Measurements from ENCODE around the gene RAB9B. TPM values are rescaled to one million over a fixed set of nuclear protein-coding genes. Genes with fewer than 3 reads are reported as not detected.
"Not testable (repeated sequence)": the region's sequence is repeated elsewhere in the genome, so short reads cannot be mapped to it uniquely, and the experiment has no call there.

The RAB9B gene
- total RNA-seq, 2 donors from 2014 or later, result 14.6 to 21.4 TPM

DNA sequence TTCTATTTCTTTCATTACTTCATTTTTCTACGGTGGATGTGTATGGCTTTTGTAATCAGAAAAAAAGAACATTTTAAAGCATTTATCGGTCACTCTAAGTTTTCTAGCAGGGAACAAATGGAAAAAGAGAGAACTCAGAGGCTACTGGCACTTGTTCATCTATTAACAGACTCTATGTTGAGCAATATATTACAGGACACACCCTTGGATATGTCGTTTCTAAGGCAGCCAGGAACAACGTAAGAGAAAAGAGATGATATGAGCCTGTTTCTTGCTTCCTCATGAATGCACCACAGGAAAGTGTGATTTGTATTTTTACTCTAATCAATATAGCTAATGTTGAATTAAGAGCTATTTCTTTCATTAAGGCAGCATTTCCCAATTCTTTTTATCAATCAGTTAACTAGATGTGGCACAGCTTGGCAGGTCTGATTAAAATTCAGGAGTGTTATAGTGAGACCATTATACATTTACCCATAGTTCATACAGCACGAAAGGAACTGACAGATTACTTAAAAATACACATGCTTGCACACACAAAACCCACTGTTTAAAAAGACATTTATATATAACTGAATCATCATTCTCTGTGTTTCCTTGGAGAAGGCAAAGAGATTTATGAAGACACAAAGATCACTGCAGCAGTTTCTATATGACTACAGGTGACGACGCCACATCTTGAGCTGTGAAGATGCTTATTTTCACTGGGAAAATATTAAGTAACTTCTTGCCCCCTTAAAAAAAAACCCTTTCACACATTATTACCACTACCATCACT, 13.0 kb downstream of the RAB9B start:
- intact Hi-C loops (cut with DNase I), result loop anchor here in 1 of 2 donors (5.0 kb wide), 1 partner anchor 132 kb away; the partner anchor contains the start of gene MORF4L2
- peak in 1 of 2 donors; percentile 58 for ATAC-seq

GRCh38 chrX:103817502-103817901, 14.6 kb downstream of the RAB9B start:
- intact Hi-C loops (cut with DNase I), result loop anchor here in 1 of 2 donors (5.0 kb wide), 1 partner anchor 130 kb away; the partner anchor contains the start of gene MORF4L2
- no peak for ATAC-seq
- no peak for DNase-seq

More for the DNA sequence above, 13.0 kb downstream of the RAB9B start:
- no peak for DNase-seq

GRCh38 chrX:103817101-103817500, 15.0 kb downstream of the RAB9B start:
- not testable (repeated sequence) for ATAC-seq, DNase-seq
- intact Hi-C loops (cut with DNase I), result loop anchor here in 1 of 2 donors (5.0 kb wide), 1 partner anchor 130 kb away; the partner anchor contains the start of gene MORF4L2

- DNase-seq (no peak), ATAC-seq (no peak)
- intact Hi-C loops (cut with DNase I), result no loop called here
Observed at GRCh38 chrX:103811858-103812257, 20.2 kb downstream of the RAB9B start.

GRCh38 chrX:103806862-103807474, 25.1 kb downstream of the RAB9B start:
- ATAC-seq, result no peak
- DNase-seq, result no peak
- intact Hi-C loops (cut with DNase I), result no loop called here

DNA sequence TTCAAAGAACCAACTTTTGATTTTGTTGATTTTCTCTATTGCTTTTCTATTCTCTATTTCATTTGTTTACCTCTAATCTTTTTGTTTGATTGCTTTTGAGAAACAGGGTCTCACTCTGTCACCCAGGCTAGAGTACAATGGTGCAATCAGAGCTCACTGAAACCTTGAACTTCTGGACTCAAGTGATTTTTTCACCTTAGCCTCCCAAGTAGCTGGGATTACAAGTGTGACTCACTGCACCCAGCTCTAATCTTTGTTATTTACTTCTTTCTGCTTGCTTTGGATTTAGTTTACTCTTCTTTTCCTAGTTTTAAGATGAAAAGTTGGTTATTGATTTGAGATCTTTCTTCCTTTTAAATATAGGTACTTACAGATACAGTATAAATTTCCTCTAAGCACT, 26.2 kb downstream of the RAB9B start:
- no peak for ATAC-seq
- DNase-seq, result no peak
- intact Hi-C loops (cut with DNase I), result no loop called here

DNA sequence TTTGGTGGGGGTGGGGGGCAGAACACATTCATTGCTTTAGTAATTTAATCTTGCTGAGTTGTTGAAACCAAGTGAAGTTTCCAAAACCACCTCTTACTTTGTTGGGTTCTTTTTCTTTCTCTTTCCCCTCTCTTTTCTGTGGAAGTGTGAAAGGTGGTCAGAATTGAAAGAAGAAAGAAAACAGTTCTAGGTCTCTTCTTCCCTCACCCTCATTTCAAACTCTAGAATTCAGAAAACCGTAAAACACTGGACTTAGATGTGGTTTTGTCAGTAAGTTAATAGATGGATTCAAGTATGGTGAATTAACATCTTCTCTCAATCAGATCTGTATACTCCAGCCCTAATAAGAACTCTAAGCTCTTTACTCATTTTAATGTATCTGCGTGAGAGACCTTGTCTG, 31.7 kb downstream of the RAB9B start:
- DNase-seq (no peak), ATAC-seq (no peak)
- intact Hi-C loops (cut with DNase I), result no loop called here

- intact Hi-C loops (cut with DNase I), result no loop called here
- DNase-seq (no peak), ATAC-seq (no peak)
Observed at GRCh38 chrX:103797691-103798090, 34.4 kb downstream of the RAB9B start.

GRCh38 chrX:103794119-103794518, 37.9 kb downstream of the RAB9B start:
- intact Hi-C loops (cut with DNase I), result no loop called here
- ATAC-seq, result no peak
- DNase-seq, result no peak

DNA sequence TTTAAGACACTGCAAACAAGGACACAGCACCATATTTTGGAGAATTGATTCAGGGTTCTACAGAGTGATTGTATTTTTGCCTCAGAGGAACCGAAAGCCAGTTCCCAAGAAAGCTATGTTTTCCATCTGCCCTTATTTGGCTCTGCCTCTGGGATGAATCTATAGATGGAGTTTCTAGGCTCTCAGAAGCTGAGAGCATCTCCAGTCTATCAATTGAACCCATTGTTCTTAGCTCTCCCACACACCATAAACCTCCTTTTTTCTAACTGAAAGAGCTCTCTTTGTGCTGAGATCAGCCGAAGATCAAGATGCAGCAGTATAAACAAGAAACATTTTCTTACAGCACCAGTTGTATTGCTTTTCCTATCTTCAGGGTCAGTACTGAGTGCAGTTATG, 38.5 kb downstream of the RAB9B start:
- intact Hi-C loops (cut with DNase I), result no loop called here
- DNase-seq (no peak), ATAC-seq (no peak)

GRCh38 chrX:103792916-103793544, 39.0 kb downstream of the RAB9B start:
- DNase-seq (no peak), ATAC-seq (peak in 1 of 2 donors; percentile 34)
- intact Hi-C loops (cut with DNase I), result no loop called here

DNA sequence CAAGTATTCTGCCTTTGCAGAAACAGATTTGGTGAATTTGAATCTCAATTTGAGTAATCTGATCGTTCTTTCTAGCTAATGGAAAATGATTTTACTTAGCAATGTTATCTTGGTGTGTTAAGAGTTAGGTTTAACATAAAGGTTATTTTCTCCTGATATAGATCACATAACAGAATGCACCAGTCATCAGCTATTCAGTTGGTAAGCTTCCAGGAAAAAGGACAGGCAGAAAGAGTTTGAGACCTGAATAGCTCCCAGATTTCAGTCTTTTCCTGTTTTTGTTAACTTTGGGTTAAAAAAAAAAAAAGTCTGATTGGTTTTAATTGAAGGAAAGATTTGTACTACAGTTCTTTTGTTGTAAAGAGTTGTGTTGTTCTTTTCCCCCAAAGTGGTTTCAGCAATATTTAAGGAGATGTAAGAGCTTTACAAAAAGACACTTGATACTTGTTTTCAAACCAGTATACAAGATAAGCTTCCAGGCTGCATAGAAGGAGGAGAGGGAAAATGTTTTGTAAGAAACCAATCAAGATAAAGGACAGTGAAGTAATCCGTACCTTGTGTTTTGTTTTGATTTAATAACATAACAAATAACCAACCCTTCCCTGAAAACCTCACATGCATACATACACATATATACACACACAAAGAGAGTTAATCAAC, 40.1 kb downstream of the RAB9B start:
- no peak for DNase-seq
- intact Hi-C loops (cut with DNase I), result no loop called here
- ATAC-seq, result no peak

- DNase-seq, result no peak
- no peak for ATAC-seq
- intact Hi-C loops (cut with DNase I), result no loop called here
Observed at GRCh38 chrX:103791228-103791627, 40.8 kb downstream of the RAB9B start.

- intact Hi-C loops (cut with DNase I), result no loop called here
- DNase-seq (no peak), ATAC-seq (no peak)
Observed at GRCh38 chrX:103789004-103789403, 43.1 kb downstream of the RAB9B start.

DNA sequence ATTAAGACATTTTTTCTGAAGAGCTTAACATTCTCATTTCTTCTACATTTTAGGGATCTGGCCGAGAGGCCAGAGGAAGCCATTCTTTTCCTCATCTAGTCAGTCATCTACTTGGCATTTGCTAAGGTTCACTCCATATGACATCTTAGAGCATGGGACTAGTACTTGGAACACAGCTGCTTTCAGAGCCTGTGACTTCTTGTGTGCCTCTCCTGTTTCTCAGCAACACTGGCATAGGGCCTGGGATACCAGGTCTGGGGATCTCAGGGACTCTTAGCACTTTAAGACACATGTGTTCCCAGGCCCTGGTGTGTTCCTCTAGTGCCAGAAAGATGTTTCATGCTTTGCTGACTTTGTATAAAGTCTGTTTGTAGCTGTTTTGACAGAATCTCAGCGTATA, 48.1 kb downstream of the RAB9B start:
- intact Hi-C loops (cut with DNase I), result no loop called here
- no peak for ATAC-seq
- DNase-seq, result no peak

DNA sequence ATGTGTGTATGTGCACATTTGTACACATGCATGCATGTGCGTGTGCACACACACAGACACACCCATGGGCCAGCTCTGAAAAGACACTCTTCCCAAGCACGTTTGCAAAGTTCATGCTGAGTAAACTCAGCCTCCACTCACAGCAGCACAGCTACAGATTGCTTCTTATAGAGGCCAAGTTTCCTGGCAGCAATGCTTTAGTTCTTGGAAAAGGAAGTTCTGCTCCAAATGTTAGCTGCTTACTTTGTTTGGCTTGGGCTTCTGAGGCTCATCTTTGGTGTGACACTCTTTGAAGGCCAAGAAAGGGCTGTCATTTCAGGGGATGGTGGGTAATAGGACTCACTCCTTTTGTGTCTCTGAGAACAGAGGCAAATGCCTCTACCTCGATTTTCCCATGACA, 48.9 kb downstream of the RAB9B start:
- DNase-seq, result no peak
- ATAC-seq, result no peak
- intact Hi-C loops (cut with DNase I), result no loop called here

DNA sequence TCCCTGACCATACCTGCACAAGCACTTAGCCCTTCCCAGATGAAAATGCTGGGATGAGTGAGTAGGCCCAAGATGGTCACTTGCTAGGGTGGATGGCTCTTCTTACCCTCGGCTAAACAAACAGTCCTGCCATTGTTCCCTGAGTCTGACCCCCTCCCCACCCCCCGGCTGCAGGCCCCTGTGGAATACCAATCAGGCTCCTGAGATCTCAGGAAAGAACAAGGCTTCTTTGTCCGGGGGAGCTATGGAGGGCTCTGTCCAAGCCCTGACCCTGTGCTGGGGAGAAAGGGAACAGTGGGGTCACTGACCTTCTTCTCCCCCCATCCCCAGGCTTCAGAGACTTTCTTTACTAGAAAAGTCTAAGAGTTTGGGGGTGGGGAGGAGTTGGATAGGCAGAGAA, 49.4 kb downstream of the RAB9B start:
- intact Hi-C loops (cut with DNase I), result no loop called here
- ATAC-seq, result no peak

DNA sequence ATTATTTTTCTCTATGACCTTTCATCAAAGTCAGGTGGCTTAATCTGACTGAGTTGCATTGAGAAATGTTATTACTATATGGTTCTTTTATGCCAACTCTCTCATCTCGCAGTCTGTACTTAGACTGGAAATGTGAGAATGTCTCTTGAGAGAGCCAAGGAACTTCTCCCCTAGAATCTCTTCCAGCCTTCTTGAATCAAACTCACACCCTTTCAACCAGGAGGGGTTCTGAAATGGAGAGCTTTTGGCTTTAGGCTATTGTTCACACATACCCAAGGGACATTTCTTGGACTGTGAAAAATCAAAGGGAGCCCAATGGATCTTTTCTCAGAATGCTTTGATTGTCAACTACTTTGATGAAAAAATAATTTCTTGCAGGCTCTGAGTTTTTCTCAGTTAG, 50.4 kb downstream of the RAB9B start:
- intact Hi-C loops (cut with DNase I), result no loop called here
- ATAC-seq (no peak), DNase-seq (no peak)

More for the DNA sequence above, 49.4 kb downstream of the RAB9B start:
- DNase-seq, result no peak

DNA sequence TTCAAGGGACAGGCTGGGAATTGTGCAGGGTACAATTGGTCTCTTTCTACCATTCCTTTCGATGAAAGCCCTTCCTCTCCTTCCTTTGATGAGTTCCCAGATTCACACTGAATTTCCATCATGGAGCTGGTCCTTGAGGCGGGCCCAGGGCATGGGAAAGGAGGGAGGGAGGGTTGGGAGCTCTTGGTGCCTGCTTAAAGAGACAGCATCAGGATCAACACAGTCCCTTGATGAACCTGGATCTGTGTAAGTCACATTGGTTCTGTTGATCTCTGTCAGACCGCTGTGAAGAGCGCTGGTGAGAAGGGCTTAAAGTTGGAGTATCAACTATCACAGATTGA, 51.0 kb downstream of the RAB9B start:
- DNase-seq (no peak), ATAC-seq (no peak)
- intact Hi-C loops (cut with DNase I), result no loop called here
